ENCODE results near the gene CRY1. TPM values are rescaled to one million over a fixed set of nuclear protein-coding genes. Genes with fewer than 3 reads are reported as not detected.

The CRY1 gene
- total and polyA plus RNA-seq, 9 of the 15 experiments (the other 6 are each of a cell fraction or from before 2014, with no cell fraction given) = 8.7 to 33.3 (median 25.2) TPM

- DNase-seq (ENCODE audit: extremely low read depth in 1 of 4, low spot score in 3 of 4) = no peak
- peak overlapping the region; percentile 97 for H3K4me2 ChIP-seq (ENCODE audit: insufficient read depth, low read length)
- ChIA-PET CTCF (ENCODE audit: low intra/inter-chr PET ratio) (no interaction called here), POLR2A (interaction anchor here (0.7 to 1.9 kb wide), 5 partner anchors 13 to 50 kb away, joined by 3 to 6 read pairs (median 5); partner anchors contain the start of gene MTERF2)
- BruUV-seq (replicated peaks) = no TSS peak
- no peaks in the 10 kb centered on the region for H4K20me1 ChIP-seq (replicated peaks; ENCODE audit: control insufficient read depth, insufficient read depth, low read length)
- H3K27me3 ChIP-seq (ENCODE audit: control insufficient read depth in 2 of 2, insufficient read depth in 2 of 2, low read length in 2 of 2) = no peaks in the 10 kb centered on the region
- peak overlapping the region in 1 of 2 experiments; percentile 79; a peak in 3 of 4 replicates for H3K9ac ChIP-seq (ENCODE audit: insufficient read depth in 1 of 2, low read depth in 2 of 2, low read length in 2 of 2)
- 0% methylated on average over 1 of the region's 1 CpG for WGBS (ENCODE audit: insufficient coverage, low coverage, missing lambda C conversion rate)
- H3K4me1 ChIP-seq (replicated peaks in 1 of 2; ENCODE audit: control insufficient read depth in 2 of 2, insufficient read depth in 2 of 2, low read length in 2 of 2) = peaks cover 0 to 18% of the 10 kb centered on the region in 2 experiments; a peak in 3 of 5 replicates
- peaks cover 86% of the 10 kb centered on the region for H3K79me2 ChIP-seq (ENCODE audit: control insufficient read depth, insufficient read depth, low read length)
- TF ChIP-seq YY1 (IDR thresholded peaks at IDR 0.05; ENCODE audit: borderline replicate concordance in 1 of 3, control insufficient read depth in 1 of 3, extremely low read depth in 1 of 3, insufficient read depth in 3 of 3, insufficient read length in 1 of 3, insufficient replicate concordance in 2 of 3, low read depth in 1 of 3, low read length in 2 of 3) (peak in 1 of 3 experiments; percentile 53), ZNF407 (IDR thresholded peaks at IDR 0.05; ENCODE audit: low read depth) (no peak), MEF2A (IDR thresholded peaks at IDR 0.05; ENCODE audit: control insufficient read depth, low read depth, low read length) (no peak), TRIM28 (IDR thresholded peaks at IDR 0.05) (no peak), ZKSCAN1 (IDR thresholded peaks at IDR 0.05; ENCODE audit: low read depth, low read length) (peak; percentile 78)
- ATAC-seq = no peak
- in situ Hi-C loops (cut with MboI) (no loop called here), intact Hi-C loops (cut with micrococcal nuclease) (loop anchor here (2.0 kb wide), 2 partner anchors 19 to 29 kb away; partner anchors contain the start of gene MTERF2)
- no peak overlapping the region for H2AFZ ChIP-seq (ENCODE audit: low read depth, low read length)
- H3K4me3 ChIP-seq = peak overlapping the region; percentile 85
- FAIRE-seq = no peak
- H3K36me3 ChIP-seq (ENCODE audit: control insufficient read depth, insufficient read depth, low read length) = peaks cover 1% of the 10 kb centered on the region; the same call in 2 of the 3 replicates
- peak overlapping the region; percentile 87; the same call in 1 of the 3 replicates for H3K27ac ChIP-seq (ENCODE audit: extremely low read depth, low read depth, low read length)
- H3K9me1 ChIP-seq (ENCODE audit: control insufficient read depth, insufficient read depth, low read length) = no peaks in the 10 kb centered on the region
- no peaks in the 10 kb centered on the region for H3K9me3 ChIP-seq (replicated peaks; ENCODE audit: control insufficient read depth, insufficient read depth, low read depth, low read length)
Measured at GRCh38 chr12:106957583-106957982, 135.8 kb downstream of the CRY1 start.

All from K562 (cell line).